COLO829 (cell line): ENCODE measurements around the gene RHOJ.
A peak's percentile ranks its signal among the peaks of the same experiment; 100 is the strongest.
"Not testable (repeated sequence)": the region's sequence is repeated elsewhere in the genome, so short reads cannot be mapped to it uniquely, and the experiment has no call there.

Experiments used
- DNase-seq: peaks from one replicate; pipeline ENCODE4 v3.0.0; 2012; ENCODE audit warnings: low spot score

The RHOJ gene

DNA sequence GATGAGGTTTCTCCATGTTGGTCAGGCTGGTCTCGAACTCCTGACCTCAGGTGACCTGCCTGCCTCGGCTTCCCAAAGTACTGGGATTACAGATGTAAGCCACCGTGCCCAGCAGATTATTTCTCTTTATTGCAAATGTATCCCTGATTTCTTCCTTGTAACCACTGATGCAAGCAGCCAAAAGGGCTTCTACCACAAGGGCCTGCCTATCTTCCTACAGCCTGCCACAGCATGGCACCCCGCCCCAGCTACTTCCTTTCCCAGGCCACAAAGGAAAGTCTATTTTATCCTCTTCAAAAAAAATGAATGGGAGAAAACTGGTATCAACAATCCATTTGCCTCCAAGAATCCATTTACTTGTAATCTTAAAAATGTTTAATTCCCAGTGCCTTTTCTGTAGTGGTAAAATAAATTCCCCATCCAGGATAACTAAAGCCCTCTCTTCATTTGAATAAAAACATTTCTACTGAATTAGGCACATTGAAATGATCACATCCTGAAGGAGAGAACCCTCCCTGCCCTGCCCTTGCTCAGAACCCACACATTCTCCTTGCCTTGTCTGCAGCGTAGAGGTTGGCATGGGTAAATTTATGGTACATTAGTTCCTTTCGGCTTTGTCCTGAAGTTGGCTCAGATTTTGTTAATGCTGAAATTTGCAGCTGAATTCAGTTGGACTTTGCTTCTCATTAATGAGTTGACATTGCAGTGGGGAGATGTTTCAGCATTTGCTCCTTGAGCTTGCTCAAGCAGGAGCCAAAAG is 95.3 kb downstream of the RHOJ start:
- no peak for DNase-seq

DNA sequence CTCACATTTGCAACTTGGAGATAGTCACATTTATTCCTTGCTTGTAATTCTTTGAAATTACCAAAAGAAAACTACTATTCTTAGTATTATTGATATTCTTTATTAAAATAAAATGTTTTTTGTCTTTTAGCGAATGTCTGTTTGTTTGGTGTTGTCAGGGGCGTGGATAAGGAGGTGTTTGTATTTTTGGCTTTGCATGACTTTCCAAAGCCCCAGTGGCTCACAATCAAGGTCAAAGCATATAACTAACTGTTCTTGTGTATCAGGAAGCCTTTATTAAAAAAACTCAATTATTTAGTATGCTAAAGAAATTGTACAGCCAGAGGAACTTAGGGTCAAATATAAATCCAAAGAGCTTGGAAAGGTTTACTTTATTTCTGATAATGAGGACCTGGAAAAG is 96.6 kb downstream of the RHOJ start:
- DNase-seq = no peak

DNA sequence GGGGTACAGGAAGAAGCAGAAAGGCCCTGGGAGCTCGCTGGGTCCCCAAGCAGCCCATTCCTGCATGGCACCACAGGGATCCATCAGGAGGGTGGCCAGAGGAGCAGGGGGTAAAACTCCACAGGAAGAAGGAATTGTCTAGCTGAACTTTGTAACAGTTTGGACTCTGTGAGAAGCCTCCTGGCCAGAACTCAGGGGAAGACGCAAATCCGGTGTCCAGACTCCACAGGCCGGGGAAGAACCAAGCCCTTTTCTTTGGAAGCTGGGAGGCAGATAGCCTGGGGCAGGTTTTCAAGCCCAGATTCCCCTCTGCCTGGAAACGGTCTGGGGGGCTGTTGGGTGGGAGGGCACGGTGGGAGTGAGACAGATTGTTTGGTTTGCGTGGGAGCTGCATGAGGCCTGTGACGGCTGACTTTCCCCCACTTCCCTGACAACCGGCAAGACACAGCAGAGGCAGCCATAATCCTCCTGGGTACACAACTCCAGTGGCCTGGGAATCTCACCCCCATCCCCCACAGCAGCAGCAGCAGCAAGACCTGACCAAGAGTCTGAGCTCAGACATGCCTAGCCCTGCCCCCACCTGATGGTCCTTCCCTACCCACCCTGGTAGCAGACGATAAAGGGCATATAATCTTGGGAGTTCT is 97.8 kb downstream of the RHOJ start:
- DNase-seq = no peak

DNA sequence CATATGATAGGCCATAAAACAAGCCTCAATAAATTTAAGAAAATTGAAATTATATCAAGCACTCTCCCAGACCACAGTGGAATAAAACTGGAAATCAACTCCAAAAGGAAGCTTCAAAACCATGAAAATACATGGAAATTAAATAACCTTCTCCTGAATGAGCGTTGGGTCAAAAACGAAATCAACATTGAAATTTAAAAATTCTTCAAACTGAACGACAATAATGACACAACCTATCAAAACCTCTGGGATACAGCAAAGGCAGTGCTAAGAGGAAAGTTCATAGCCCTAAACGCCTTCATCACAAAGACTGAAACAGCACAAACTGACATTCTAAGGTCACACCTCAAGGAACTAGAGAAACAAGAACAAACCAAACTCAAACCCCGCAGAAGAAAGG is 100.2 kb downstream of the RHOJ start:
- not testable (repeated sequence) for DNase-seq

DNA sequence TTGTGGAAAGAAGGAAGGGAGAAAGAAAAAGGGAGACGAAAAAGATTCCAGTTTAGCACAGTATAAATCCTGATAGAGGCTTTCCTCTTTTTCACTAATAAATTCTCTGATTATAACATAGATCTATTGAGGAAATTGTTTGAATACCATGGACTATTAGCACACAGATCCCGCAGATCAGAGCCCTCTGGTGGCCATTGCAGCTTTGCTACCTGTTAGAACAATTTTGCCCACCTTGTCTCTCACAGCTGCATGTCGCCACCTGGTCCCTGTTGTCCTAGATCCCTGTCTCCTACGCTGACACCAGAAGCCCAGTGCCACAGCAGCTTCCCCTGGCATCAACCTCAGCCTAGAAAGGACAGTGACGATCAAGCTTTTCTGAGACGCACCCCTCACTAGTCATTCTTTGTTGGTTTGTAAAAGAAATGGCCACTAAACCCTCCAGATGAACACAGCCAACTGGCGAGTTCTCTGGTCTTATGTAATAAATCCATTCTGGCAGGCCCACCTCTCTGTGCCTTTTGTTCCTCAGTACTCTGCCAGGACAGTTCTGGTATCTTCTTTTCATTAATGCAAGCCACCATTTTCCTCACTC is 104.6 kb downstream of the RHOJ start:
- DNase-seq = no peak

DNA sequence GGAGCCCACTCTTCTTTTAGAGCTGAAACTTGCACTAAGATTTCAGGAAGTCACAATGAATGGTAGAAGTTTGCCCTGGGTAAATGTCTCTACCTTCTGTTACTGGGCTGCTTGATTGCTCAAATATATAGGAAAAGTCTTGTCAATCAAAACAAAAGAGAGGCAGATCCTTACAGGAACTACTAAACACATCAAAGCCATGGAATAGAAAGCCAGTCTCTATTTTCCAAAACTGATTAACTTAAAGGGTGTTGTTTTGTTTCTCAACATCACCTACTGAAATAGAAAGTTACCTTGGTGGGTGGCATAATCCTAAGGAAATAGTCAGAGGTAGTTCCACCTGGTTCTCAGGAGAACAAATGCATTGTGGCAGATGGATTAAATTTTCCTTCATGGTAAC is 114.6 kb downstream of the RHOJ start, which contains the start of gene GPHB5:
TSS of gene GPHB5 (minus strand) at position 101 of the 400 bp plus-strand sequence. CDS start 1,086 bp downstream, outside the sequence.
- no peak for DNase-seq

DNA sequence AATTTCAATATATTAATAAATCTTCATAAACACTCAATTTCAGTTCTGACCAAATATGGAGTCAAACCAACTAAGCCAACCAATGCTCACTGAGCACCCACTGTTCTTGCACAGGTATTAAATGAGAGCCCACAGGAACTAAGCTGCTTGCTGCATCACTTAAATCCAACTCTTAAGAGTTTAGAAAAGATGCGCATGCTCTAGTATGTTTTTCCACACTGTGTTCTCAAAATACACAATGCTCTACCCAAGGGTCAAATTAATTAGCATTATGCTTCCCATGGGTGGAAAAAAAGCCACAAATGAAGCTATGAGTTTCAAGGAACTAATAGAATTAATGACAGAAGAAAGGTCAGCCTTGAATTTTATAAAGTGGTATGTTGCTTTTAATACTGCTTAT is 118.2 kb downstream of the RHOJ start:
- DNase-seq = no peak

DNA sequence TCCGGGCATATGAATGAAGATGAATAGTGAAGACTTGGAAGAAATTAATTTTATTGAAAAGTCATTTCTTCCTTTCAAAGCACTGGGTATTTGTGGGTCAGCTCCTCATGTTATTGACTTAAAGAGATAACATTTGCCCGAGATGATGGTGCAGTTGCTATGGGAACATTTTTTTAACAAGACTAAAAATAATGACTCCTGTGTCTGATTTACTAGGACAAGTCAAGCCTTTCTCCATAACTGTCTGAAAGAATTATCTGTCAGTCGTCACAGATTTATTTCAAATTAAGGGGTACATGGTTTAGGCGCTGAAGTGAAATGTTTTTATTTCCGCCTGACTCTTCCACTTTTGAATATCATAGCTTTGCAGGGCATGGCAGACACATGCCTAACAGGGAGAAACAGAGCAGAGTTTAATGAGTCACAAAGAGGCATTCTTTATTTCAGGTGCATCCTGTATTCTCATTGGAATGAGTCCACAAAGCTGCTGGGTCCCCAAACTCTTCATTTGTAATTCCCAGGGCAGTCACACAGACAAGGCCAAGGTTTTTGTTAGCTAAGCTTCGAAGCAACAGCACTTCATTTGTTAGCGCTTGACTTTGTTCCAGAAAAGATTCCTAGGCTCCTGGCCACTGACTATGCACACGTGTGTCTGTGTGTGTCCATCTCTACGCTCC is 118.8 kb downstream of the RHOJ start:
- DNase-seq = peak; percentile 19

DNA sequence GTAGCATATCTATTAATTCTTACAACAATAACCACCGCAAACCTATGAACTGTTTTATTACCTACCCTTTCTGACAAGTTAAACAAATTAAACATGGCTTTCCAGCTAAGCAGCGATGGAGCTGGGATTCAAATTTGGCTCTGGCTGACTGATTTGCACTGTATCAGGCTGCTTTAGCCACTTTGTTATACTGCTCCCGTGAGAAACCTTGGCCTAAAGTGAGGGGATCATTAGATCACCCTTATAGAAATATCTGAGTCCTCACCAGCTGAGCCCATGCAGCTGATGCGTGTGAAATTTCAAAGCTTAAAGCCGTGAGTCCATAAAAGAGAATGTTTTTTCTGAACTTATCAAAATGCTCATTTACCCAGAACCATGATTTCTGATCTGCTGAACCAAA is 122.6 kb downstream of the RHOJ start:
- DNase-seq = no peak

DNA sequence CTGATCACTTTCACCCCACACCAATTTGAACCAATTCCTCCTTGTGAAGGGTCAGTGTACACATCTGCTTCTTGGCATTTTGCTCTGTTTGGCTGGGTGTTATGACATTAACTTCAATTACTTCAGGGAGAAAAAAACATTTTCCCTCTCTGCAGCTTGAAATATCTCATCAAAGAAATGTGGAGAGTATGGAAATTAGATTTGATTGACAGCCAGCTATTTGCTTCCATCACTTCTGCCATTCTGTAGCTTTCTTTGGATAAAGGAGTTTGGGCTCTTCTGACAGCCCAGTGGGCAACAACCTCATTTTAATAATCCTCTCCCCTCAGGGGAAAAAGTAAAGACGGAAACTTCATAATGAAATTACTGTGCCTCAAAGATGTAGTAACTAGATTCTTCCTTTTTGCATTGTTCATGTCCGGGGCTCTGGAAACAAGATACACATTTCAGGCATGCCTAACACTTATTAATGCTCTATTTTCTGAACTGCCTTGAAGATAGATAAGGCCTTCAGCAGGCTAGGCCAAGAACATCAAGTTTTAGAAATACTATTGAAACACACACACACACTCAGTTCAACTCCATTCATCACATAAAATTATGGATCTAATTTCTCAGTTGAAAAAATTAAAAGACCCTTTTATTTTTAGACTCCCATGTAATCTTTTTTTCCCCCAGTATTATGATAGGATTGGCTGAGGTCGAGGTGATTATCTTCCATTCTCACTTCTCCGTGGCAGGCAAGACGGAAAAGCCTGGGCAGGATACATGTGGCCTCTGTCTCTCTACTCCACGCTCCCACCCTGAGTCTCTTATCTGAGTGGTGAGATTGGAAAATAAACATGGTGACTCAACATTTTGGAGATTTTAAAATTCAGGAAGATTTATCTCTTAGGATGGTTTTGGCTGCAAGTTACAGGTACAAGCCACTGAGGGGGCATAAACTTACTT is 124.8 kb downstream of the RHOJ start:
- DNase-seq = peak; percentile 20

DNA sequence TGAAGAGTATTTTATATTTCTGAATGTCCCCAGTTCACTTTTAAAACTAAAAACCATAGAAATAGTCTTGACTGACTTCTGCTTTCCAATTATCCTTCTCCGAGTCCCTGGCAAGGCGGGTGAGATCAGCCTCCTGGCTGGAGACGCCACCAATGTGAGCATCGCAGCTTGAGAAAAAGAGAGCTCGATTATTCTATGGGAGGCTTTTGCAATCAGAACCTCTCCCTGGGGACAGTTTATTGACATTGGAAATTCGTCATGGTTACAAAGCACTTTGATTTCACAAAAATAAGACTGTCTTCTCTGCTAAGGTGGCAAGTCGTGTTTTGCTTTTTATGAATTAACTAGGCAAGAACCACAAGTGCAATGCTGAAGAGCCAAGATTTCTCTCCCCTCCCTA is 138.1 kb downstream of the RHOJ start:
- no peak for DNase-seq
